DMS 273 (cell line): ENCODE measurements around the gene OBP2B.
"Not testable (repeated sequence)": the region's sequence is repeated elsewhere in the genome, so short reads cannot be mapped to it uniquely, and the experiment has no call there.

Experiments
- DNase-seq: peaks from one replicate; lab custom pipeline; 2025; ENCODE audit not compliant: unreplicated experiment; lab: John Stamatoyannopoulos, UW

The OBP2B gene

GRCh38 chr9:133223159-133223756, 14.2 kb upstream of the OBP2B start:
- not testable (repeated sequence) for DNase-seq

GRCh38 chr9:133221994-133222393, 12.9 kb upstream of the OBP2B start:
- DNase-seq, result not testable (repeated sequence)

- no peak for DNase-seq
Observed at GRCh38 chr9:133221177-133221809, 12.2 kb upstream of the OBP2B start.

GRCh38 chr9:133218049-133218975, 9.3 kb upstream of the OBP2B start:
- not testable (repeated sequence) for DNase-seq

- DNase-seq, result not testable (repeated sequence)
Observed at GRCh38 chr9:133217333-133217988, 8.4 kb upstream of the OBP2B start.

GRCh38 chr9:133214276-133214675, 5.2 kb upstream of the OBP2B start:
- not testable (repeated sequence) for DNase-seq

GRCh38 chr9:133210609-133211008, 1.6 kb upstream of the OBP2B start:
- DNase-seq, result no peak

GRCh38 chr9:133210202-133210532, 1.1 kb upstream of the OBP2B start:
- no peak for DNase-seq

- DNase-seq, result not testable (repeated sequence)
Observed at GRCh38 chr9:133209327-133210201, 514 bp upstream of the OBP2B start.

- DNase-seq, result not testable (repeated sequence)
Observed at GRCh38 chr9:133208171-133208879, 725 bp downstream of the OBP2B start.

GRCh38 chr9:133207540-133208170, 1.4 kb downstream of the OBP2B start:
- no peak for DNase-seq

- no peak for DNase-seq
Observed at GRCh38 chr9:133207021-133207531, 2.0 kb downstream of the OBP2B start.

- DNase-seq, result no peak
Observed at GRCh38 chr9:133205996-133206931, 2.8 kb downstream of the OBP2B start.

GRCh38 chr9:133205481-133205887, 3.6 kb downstream of the OBP2B start:
- DNase-seq, result not testable (repeated sequence)

- no peak for DNase-seq
Observed at GRCh38 chr9:133204993-133205336, 4.1 kb downstream of the OBP2B start.

GRCh38 chr9:133204335-133204992, 4.6 kb downstream of the OBP2B start:
- DNase-seq, result no peak

GRCh38 chr9:133203506-133204075, 5.5 kb downstream of the OBP2B start:
- no peak for DNase-seq
